ENCODE measurements around the gene MGAT2.

- TF ChIP-seq CTCF (IDR thresholded peaks at IDR 0.05): no peak
- no peak for TF ChIP-seq POLR2A (IDR thresholded peaks at IDR 0.05)
- no peak for TF ChIP-seq EP300 (IDR thresholded peaks at IDR 0.05)
Observed at GRCh38 chr14:49636866-49637265, 16.3 kb downstream of the MGAT2 start.

All from ovary (tissue), 3 donors.